Measurements from ENCODE around the gene CYP2W1.

CYP2W1 gene

DNA sequence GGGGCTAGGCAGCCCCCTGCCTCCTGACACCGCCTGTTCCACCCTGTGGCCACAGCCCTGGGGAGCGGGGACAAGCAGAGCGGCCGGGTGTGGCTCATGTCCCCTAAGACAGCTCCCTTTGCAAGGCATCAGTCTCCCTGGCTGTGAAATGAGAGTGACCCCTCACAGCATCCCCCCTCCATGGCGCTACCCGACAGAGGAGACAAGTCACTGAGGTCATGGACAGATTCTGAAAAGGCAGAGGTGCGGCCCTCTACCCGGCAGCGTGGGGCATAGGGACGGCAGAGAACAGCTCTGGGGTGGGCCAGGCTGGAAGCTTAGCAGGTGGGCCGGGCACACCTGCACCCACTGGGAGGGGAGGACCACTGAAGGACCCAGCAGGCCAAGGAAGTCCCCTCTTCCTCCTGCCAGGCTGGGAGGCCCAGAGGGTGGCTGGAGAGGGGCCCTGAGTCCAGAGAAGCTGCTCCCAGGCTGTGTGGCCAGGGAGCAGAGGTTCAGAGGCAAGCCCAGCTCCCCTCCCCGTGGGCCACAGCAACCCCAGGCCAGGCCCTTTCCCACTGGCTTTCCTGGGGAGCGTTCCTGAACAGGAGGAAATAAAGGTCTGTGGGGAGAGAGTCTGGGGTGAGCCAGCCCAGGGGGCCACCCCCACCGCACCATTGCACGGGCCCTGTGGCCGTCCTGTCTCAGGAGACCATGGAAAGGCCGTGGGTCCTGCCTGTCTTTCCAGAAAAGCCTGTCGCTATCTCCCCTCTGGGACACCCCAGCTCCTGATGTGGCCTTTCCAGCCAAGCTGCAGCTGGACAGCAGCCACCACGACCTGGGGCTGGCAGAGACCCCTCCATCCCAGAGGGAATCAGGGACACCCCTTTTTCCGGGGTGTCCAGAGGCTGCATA, 30.2 kb upstream of the CYP2W1 start:
- in situ Hi-C loops (cut with HindIII; ENCODE audit: low sequenced_read_pairs): loop anchor here (25.0 kb wide), 1 partner anchor 165 kb away; no protein-coding TSS in a partner anchor
- no peak for DNase-seq (ENCODE audit: low read depth)
- TF ChIP-seq, protein P1, sequence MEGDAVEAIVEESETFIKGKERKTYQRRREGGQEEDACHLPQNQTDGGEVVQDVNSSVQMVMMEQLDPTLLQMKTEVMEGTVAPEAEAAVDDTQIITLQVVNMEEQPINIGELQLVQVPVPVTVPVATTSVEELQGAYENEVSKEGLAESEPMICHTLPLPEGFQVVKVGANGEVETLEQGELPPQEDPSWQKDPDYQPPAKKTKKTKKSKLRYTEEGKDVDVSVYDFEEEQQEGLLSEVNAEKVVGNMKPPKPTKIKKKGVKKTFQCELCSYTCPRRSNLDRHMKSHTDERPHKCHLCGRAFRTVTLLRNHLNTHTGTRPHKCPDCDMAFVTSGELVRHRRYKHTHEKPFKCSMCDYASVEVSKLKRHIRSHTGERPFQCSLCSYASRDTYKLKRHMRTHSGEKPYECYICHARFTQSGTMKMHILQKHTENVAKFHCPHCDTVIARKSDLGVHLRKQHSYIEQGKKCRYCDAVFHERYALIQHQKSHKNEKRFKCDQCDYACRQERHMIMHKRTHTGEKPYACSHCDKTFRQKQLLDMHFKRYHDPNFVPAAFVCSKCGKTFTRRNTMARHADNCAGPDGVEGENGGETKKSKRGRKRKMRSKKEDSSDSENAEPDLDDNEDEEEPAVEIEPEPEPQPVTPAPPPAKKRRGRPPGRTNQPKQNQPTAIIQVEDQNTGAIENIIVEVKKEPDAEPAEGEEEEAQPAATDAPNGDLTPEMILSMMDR (IDR thresholded peaks at IDR 0.05; ENCODE audit: low read depth, low read length, missing control alignments): no peak
- H3K4me3 ChIP-seq (ENCODE audit: low read depth, low read length): no peak overlapping the region

- in situ Hi-C loops (cut with HindIII; ENCODE audit: low sequenced_read_pairs): loop anchor here (25.0 kb wide), 1 partner anchor 166 kb away; no protein-coding TSS in a partner anchor
- H3K4me3 ChIP-seq (ENCODE audit: low read depth, low read length): peak overlapping the region; percentile 18
- no peak for DNase-seq (ENCODE audit: low read depth)
- TF ChIP-seq, protein P1 (IDR thresholded peaks at IDR 0.05; ENCODE audit: low read depth, low read length, missing control alignments): no peak
Measured at GRCh38 chr7:953547-954327, 29.2 kb upstream of the CYP2W1 start.

DNA sequence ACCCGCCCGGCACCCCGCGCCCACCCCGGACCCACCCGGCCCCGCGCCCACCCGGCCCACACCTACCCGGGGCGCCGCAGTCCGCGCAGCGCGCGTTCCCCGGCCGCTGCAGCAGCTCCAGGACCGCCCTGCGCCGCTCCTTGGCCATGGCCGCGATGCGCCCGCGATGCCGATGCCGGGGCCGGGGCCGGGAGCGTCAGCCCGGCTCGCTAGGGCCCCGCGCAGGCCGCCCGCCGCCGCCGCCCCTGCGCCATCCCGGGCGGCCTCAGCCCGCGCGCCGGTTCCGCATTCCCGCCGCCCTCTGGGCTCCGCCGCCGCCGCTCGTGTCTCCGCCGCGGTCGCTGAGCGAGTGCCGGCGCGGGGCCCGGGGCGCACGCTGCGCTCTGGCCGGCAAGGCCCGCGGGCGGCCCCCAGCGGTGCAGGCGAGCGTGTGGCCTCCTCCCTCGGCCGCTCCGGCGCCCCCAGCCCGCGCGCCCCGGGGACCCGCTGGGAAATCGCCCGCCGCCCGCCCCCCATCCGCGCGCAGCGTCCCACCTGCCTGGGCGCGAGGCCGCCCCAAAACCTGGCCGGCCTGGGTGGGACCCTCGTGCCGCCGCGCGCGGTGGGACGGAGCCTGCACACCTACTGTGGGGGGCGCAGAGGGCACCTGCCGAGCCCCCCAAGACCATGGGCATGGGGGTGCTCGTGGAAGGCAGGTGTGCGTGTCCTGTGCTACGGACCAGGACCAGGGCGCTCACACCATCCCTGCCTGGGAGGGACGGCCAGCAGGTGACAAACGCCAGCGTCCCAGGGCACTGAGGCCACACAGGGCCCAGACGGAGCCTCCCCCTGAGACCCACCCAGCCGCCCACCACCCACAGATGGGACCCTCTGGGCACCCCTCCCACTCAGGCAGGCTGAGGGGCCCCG, 28.4 kb upstream of the CYP2W1 start, which contains the start of gene ADAP1:
ADAP1 (minus strand) TSS at position 351 of the 909 bp plus-strand sequence; CDS start at position 148, 203 bp downstream.
- TF ChIP-seq, protein P1 (IDR thresholded peaks at IDR 0.05; ENCODE audit: low read depth, low read length, missing control alignments): no peak
- in situ Hi-C loops (cut with HindIII; ENCODE audit: low sequenced_read_pairs): loop anchor here (25.0 kb wide), 1 partner anchor 167 kb away; no protein-coding TSS in a partner anchor
- peak within 1 kb of the TSS; percentile 18 for H3K4me3 ChIP-seq (ENCODE audit: low read depth, low read length)
- DNase-seq (ENCODE audit: low read depth): no peak

DNA sequence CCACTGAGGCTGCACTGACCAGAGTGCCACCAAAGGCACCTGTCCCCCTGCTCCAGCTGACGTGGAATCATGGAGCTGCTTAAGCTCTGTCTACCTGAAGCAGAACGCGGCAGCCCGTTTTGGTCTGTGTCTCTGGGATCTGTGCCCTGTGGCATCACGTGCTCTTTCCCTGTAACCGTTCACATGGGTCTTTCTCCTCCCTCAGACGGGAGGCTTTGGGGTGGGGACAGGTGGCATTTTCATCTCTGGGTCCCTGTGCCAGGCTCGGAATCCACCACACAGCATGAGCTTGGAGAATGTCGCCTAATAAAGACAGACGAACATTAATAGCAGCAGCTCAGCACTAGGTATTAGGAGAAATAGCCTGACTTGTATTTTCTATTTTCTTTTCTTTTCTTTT, 26.9 kb upstream of the CYP2W1 start:
- in situ Hi-C loops (cut with HindIII; ENCODE audit: low sequenced_read_pairs): loop anchor here (25.0 kb wide), 1 partner anchor 169 kb away; no protein-coding TSS in a partner anchor
- TF ChIP-seq, protein P1 (IDR thresholded peaks at IDR 0.05; ENCODE audit: low read depth, low read length, missing control alignments): no peak

DNA sequence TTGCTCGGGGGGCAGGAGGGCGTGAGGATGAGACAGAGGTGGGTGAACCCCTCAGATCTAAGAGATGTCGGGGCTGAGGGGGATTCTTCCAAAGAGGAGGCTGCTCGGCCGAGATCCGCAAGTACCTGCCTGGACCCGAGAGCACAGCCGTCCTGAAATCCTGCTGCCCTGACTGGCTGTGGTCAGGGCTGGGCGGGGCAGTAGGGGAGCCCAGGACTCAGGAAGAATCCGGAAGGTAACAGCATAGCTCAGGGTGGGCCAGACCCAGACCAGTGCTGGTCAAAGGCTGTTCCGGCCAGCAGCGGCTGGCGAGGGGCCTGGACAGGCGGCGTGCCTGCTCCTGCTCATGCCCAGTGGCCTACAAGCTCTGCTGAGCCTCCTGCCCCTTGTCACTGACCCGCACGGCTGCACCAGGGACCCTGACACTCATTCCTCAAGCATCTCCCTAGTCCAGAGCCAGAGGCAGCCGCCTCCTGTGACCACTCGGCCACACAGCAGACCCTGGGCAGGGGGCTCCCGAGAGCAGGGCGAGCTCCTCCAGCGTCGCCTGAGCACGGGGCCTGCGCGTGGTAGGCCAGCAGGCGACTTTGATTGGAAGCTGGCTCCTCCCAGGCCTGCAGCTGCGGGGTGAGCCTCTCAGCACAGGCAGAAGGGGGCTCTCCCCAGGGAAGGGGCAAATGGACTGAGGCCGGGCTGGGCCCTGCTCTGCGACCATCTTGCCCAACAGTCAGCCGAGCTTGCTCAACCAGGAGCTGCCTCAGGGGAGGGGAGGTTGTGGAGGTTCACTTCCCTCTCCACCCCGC, 25.4 kb upstream of the CYP2W1 start:
- in situ Hi-C loops (cut with HindIII; ENCODE audit: low sequenced_read_pairs): loop anchor here (25.0 kb wide), 1 partner anchor 170 kb away; no protein-coding TSS in a partner anchor
- H3K4me3 ChIP-seq (ENCODE audit: low read depth, low read length): no peak overlapping the region
- TF ChIP-seq, protein P1 (IDR thresholded peaks at IDR 0.05; ENCODE audit: low read depth, low read length, missing control alignments): no peak
- no peak for DNase-seq (ENCODE audit: low read depth)

More for the DNA sequence above, 26.9 kb upstream of the CYP2W1 start:
- H3K4me3 ChIP-seq (ENCODE audit: low read depth, low read length): no peak overlapping the region
- no peak for DNase-seq (ENCODE audit: low read depth)

Data from astrocyte of the cerebellum (primary cell).